ENCODE data around the gene CYFIP2. TPM values are rescaled to one million over a fixed set of nuclear protein-coding genes. Genes with fewer than 3 reads are reported as not detected.

CYFIP2 gene
- total RNA-seq, 1 experiment from 2014 or later, result 74.7 TPM

DNA sequence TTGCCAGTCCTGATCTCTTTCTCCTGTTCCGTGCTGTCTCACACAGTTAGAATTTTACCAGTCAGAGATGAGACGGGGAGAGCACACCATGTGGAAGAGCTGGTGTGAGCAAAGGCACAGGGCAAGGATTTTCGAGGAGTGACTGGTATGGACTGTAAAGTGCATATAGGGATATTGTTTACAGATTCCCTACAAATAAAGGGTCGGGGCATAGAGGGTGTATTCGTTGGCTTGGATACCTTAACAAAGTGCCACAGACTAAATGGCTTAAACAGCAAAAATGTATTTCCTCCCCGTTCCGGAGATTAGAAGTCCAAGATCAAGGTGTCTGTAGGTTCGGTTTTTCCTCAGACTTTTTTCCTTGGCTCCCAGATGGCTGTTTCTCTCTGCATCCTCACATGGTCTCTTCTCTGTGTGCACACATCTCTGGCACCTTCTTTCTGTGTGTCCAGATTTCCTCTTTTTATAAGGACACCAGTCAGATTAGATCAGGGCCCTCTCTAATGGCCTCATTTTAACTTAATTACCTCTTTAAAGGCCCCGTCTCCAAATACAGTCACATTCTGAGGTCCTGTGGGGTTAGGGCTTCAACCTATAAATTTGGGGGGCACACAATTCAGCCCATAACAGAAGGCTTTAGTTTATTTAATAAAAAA, 23.4 kb downstream of the CYFIP2 start:
- H3K4me2 ChIP-seq (ENCODE audit: insufficient read depth, insufficient read length, low read length), result no peak overlapping the region
- no peaks in the 10 kb centered on the region for H3K4me1 ChIP-seq (ENCODE audit: insufficient read depth, low read length)

More for the DNA sequence above, 23.4 kb downstream of the CYFIP2 start:
- Histone ChIP-seq H2BK15ac (ENCODE audit: low read depth, low read length) (no peak overlapping the region), H4K5ac (ENCODE audit: insufficient read length, low read depth, low read length) (no peak overlapping the region), H3K79me1 (ENCODE audit: insufficient read depth, low read depth, low read length, poor library complexity, severe bottlenecking) (no peaks in the 10 kb centered on the region), H3K27ac (ENCODE audit: insufficient read length, low read depth, low read length) (no peak overlapping the region), H2AFZ (ENCODE audit: low read length) (no peak overlapping the region), H2BK20ac (ENCODE audit: low read depth, low read length, poor library complexity, severe bottlenecking) (no peak overlapping the region), H3K23me2 (ENCODE audit: insufficient read length, low read depth, low read length, poor library complexity, severe bottlenecking) (no peaks in the 10 kb centered on the region), H2BK120ac (ENCODE audit: low read depth, low read length, poor library complexity, severe bottlenecking) (no peak overlapping the region), H2AK5ac (ENCODE audit: insufficient read length, low read length) (no peak overlapping the region), H3K79me2 (ENCODE audit: insufficient read depth, low read length) (no peaks in the 10 kb centered on the region), H3T11ph (ENCODE audit: low read length) (no peak overlapping the region), H3K9ac (ENCODE audit: extremely low read depth, insufficient read length, low read length) (no peak overlapping the region), H4K20me1 (ENCODE audit: control insufficient read depth, insufficient read depth, insufficient read length) (no peaks in the 10 kb centered on the region), H3K18ac (ENCODE audit: insufficient read length, low read depth, low read length) (no peak overlapping the region), H3K4ac (ENCODE audit: low read depth, low read length) (no peak overlapping the region), H2BK12ac (ENCODE audit: insufficient read length, low read depth, low read length) (no peak overlapping the region), H4K91ac (ENCODE audit: insufficient read length, low read depth, low read length) (no peak overlapping the region), H3K9me3 (ENCODE audit: control insufficient read depth, low read depth, low read length) (no peaks in the 10 kb centered on the region), H2BK5ac (ENCODE audit: insufficient read length, low read length) (no peak overlapping the region), H4K8ac (replicated peaks; ENCODE audit: insufficient read length, low read depth, low read length) (no peak overlapping the region), H3K14ac (ENCODE audit: insufficient read depth, low read length) (no peak overlapping the region), H3K27me3 (ENCODE audit: insufficient read depth, low read length) (no peaks in the 10 kb centered on the region), H3K56ac (ENCODE audit: insufficient read length, low read depth, low read length) (no peak overlapping the region), H3K23ac (ENCODE audit: insufficient read length, low read depth, low read length) (no peak overlapping the region)
- H3K4me3 Mint-ChIP-seq, result no peak overlapping the region
- H3K9me3 Mint-ChIP-seq, result no peaks in the 10 kb centered on the region
- H3K27me3 Mint-ChIP-seq (ENCODE audit: low read depth), result no peaks in the 10 kb centered on the region
- peaks cover 3 to 36% (median 12%) of the 10 kb centered on the region in 3 experiments; a peak in 5 of 7 replicates for H3K36me3 Mint-ChIP-seq (ENCODE audit: insufficient read depth in 1 of 3, low read depth in 3 of 3)
- no CpG with 5 or more reads among the region's 9 CpGs for WGBS (ENCODE audit: extremely low coverage, insufficient read length, low lambda C conversion rate)
- no peak for DNase-seq
- H3K27ac Mint-ChIP-seq, result no peak overlapping the region
- peaks cover 2 to 6% of the 10 kb centered on the region in 2 experiments; a peak in 3 of 4 replicates for H3K4me1 Mint-ChIP-seq
- TF ChIP-seq, protein P1, sequence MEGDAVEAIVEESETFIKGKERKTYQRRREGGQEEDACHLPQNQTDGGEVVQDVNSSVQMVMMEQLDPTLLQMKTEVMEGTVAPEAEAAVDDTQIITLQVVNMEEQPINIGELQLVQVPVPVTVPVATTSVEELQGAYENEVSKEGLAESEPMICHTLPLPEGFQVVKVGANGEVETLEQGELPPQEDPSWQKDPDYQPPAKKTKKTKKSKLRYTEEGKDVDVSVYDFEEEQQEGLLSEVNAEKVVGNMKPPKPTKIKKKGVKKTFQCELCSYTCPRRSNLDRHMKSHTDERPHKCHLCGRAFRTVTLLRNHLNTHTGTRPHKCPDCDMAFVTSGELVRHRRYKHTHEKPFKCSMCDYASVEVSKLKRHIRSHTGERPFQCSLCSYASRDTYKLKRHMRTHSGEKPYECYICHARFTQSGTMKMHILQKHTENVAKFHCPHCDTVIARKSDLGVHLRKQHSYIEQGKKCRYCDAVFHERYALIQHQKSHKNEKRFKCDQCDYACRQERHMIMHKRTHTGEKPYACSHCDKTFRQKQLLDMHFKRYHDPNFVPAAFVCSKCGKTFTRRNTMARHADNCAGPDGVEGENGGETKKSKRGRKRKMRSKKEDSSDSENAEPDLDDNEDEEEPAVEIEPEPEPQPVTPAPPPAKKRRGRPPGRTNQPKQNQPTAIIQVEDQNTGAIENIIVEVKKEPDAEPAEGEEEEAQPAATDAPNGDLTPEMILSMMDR (conservative IDR thresholded peaks at IDR 0.05), result no peak
